GM18868 (cell line): ENCODE data around the gene CYP4F3.
"Not testable (repeated sequence)": the region's sequence is repeated elsewhere in the genome, so short reads cannot be mapped to it uniquely, and the experiment has no call there.

Experiments used
- ATAC-seq: cut with Tn5 transposase; IDR thresholded peaks from one replicate; pipeline ENCODE4 v1.9.1; 2021; ENCODE audit warnings: mild to moderate bottlenecking, moderate library complexity; ENCODE audit not compliant: unreplicated experiment

Gene CYP4F3

GRCh38 chr19:15640294-15640903 lies at the start of gene CYP4F3:
CYP4F3 (plus strand) TSS chr19:15640897; CDS start chr19:15641416, 519 bp downstream.
- no peak for ATAC-seq

DNA sequence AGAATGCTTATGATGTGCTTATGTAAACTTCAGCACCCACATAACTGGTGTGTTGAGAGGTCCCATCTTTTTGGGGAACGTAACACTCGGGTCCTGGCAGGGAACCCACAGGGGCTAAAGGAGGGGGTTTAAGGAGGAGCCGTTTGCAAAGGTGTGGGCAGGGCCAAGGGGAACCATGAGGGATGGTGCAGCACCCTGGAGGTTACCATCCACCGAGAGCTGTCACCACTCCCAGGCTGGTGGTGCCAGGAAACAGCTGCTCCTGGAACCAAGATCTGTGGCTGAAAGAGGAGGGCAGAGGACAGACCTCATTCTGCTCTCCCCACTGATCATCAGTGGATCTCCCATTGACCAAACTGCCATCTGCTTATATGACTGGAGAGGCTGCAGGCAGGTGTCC lies 48.9 kb upstream of the CYP4F3 start:
- no peak for ATAC-seq

- ATAC-seq: not testable (repeated sequence)
Observed at GRCh38 chr19:15592506-15592905, 48.2 kb upstream of the CYP4F3 start.

DNA sequence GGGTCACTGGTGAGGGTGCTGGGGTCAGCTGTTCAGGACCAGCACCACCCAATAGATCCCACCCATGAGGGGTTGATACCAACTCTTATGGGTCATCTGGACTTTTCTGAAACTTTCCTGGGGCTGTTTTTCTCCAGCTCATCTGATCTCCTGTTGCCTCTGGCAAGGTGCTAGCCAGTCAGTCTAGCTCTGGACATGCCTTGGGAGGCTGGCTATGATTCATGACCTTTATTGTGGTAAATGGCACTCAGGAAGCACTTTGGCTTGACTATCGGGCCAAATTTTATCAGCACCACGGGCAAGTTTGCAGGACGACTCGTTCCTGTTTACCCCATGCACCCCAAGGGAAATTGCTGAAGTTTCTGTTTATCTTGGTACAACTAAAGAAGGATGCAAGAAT lies 46.9 kb upstream of the CYP4F3 start:
- not testable (repeated sequence) for ATAC-seq

GRCh38 chr19:15595069-15595468 lies 45.6 kb upstream of the CYP4F3 start:
- no peak for ATAC-seq

DNA sequence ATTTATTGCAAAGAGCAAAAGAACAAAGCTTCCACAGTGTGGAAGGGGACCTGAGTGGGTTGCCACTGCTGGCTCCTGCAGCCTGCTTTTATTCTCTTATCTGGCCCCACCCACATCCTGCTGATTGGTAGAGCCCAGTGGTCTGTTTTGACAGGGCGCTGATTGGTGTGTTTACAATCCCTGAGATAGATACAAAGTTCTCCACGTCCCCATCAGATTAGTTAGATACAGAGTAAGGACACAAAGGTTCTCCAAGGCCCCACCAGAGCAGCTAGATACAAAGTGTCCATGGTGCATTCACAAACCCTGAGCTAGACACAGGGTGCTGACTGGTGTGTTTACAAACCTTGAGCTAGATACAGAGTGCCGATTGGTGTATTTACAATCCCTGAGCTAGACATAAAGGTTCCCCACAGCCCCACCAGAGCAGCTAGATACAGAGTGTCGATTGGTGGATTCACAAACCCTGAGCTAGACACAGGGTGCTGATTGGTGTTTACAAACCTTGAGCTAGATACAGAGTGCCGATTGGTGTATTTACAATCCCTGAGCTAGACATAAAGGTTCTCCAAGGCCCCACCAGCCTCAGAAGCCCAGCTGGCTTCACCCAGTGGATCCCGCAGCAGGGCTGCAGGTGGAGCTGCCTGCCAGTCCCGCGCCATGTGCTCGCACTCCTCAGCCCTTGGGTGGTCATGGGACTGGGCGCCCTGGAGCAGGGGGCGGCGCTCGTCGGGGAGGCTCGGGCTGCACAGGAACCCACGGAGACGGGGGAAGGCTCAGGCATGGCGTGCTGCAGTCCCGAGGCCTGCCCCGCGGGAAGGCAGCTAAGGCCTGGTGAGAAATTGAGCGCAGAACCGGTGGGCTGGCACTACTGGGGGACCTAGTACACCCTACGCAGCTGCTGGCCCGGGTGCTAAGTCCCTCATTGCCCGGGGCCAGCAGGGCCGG lies 32.4 kb upstream of the CYP4F3 start:
- ATAC-seq: not testable (repeated sequence)

DNA sequence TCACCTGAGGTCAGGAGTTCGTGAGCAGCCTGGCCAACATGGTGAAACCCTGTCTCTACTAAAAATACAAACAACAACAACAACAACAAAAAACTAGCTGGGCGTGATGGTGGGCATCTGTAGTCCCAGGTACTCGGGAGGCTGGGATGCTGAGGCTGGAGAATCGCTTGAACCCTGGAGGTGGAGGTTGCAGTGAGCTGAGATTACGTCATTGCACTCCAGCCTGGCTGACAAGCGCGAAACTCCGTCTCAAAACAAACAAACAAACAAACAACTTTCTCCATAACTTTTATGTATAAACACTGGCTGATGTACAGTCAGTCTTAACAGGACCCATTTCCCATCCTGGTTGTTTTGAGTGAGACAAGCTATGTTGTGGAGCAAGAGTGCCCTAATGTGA lies 31.4 kb upstream of the CYP4F3 start:
- ATAC-seq: no peak

DNA sequence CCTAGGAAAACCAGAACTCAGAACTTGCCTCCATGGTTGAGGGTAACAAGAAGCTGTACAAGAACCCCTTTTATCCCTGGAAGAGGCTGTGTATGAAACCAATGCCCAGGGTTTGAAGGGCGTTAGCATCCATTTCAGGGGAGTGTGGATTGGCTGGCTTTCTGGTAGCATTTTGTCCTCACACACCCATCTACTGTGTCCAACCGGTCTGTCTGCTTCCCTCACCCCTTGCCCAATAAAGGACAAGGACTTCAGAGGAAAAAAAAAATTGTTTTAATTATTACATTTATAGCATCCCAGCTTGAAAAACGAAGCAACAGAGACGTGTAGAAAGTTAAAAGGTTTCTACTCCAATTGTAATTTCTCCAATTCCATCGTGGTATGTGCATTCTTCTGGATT lies 28.4 kb upstream of the CYP4F3 start:
- ATAC-seq: no peak

GRCh38 chr19:15613338-15613737 lies 27.4 kb upstream of the CYP4F3 start:
- no peak for ATAC-seq

DNA sequence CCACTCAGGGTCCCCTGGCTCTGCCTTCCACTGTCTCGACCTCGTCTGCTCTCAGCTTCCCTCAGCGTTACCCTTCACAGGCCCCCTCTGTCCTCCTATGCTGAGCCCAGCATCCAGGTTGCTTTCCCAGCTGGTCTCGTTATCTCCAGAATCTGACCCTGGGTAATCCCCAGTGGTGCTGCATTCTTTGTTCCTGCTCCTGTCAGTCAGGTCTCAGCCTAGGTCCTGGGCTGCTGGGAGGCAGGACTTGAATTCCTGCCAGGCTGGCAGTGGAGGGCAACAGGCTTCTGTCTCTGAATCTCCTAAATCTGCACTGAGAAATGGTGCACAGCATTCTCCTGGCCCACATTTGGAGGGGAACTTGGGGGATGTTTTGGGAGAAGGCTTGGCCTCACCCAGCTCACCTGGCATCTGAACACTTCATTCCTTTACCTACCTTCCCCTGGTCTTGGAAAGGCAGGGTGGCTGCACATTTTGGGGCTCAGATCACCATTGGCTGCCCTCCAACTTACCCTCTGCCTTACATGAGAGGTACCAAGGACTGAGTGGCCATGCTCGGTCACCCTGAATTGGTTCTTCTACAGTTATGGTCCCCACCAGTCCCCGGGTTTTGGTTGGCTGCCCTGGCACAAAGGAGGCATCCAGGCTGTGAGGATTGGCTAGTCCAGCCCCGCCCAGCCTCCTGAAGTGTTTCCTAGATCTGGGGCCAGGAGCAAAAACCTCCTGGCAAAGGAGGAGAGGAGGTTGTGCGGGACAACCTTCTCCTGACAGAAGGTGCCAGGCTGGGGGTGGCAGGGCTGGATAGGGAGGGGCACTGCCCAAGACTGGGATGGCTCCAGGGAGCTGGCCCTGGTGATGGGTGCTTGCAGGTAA lies 26.0 kb upstream of the CYP4F3 start, which contains the start of gene CYP4F8:
Gene CYP4F8, plus strand, starts transcription at position 712 of the 873 bp plus-strand sequence. CDS start 399 bp downstream, outside the sequence.
- ATAC-seq: no peak

GRCh38 chr19:15615526-15615925 lies 25.2 kb upstream of the CYP4F3 start:
- ATAC-seq: no peak

GRCh38 chr19:15616183-15616582 lies 24.5 kb upstream of the CYP4F3 start:
- no peak for ATAC-seq

DNA sequence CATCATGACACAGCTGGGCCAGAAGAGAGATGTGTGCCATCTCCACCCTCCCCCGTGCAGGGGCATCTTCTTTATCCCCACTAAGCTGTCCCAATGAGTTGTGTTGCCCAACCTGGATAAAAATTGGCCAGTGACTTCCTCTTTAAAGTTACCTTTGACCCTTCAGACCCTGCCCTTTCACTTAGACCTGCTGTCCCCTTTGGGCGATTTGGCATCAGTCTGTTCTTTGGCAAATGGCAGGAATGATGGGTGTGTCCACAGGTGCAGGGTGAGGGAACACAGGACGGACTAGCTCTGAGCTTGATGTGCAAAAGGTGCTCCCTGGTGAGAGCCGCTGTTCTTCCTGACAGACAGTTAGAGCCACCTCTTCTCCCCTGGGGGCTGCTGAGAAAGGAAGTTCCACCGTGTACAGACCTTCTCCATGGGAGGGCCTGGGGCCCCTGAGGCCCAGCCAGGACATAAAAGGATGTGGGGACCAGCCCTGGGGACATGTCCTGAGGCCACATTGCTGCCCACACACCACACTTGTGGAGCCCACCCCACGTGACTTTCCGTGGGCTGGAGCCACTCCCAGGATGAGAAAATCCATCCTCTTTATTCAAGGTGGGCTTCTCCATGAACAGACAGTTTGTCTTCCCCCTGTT lies 23.9 kb upstream of the CYP4F3 start:
- no peak for ATAC-seq

DNA sequence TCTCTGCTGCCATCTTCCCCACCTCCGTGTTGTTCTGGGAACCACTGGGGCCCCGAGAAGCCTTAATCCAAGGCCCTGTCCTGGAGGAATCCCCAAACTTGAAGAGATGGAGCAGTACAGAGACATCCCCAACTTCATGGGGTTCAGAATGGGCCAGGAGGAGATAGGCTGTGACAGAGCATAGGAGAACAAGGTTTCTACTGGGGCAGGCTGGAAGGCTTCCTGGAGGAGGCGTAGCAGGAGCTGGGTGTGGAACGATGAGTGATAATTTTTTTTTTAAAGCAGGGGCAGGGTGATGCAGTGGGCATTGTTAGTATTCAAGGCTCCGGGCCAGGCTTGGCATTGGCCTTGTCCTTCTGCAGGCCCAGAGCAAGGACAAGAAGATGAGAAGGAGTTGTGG lies 22.4 kb upstream of the CYP4F3 start:
- no peak for ATAC-seq

GRCh38 chr19:15621801-15622200 lies 18.9 kb upstream of the CYP4F3 start:
- no peak for ATAC-seq

- ATAC-seq: no peak
Observed at GRCh38 chr19:15622991-15623390, 17.7 kb upstream of the CYP4F3 start.

- no peak for ATAC-seq
Observed at GRCh38 chr19:15623711-15624318, 16.9 kb upstream of the CYP4F3 start.

- no peak for ATAC-seq
Observed at GRCh38 chr19:15628236-15629002, 12.3 kb upstream of the CYP4F3 start.
